Measurements from ENCODE around the gene SH3PXD2B.

DNA sequence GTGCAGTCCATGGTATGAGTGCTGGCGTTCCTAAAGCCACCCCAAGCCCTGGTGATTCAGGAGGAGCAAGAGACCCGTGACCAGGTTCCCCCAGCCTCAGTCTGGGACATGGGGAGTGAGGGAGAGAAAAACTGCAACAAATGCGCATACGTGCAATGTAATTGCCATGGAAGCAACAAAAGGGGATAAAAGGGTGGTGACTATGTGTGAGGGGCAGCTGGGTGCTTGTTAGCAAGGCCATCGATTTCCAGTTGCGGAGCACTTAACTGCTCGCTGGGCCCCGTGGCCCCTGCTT, 709 bp upstream of the SH3PXD2B start:
- no peak for TF ChIP-seq GATA2 (IDR thresholded peaks at IDR 0.05; ENCODE audit: low read depth, low read length)
- TF ChIP-seq GATA3 (IDR thresholded peaks at IDR 0.05; ENCODE audit: low read depth, low read length): no peak

Measured in SH-SY5Y (cell line).